ENCODE results near the gene TRPV5.

Gene TRPV5

GRCh38 chr7:142939226-142939910 is 5.8 kb upstream of the TRPV5 start, which contains the start of gene LLCFC1:
TSS of gene LLCFC1 (plus strand) at chr7:142939484. CDS start at chr7:142939622, 138 bp downstream.
- no peaks in the 10 kb centered on the region for H3K4me1 ChIP-seq (ENCODE audit: control insufficient read depth, insufficient read depth, low read length)
- H3K36me3 ChIP-seq (ENCODE audit: control insufficient read depth, insufficient read depth, low read length), result no peaks in the 10 kb centered on the region
- no peaks in the 10 kb centered on the region for H3K9me3 ChIP-seq (ENCODE audit: control insufficient read depth, insufficient read depth, low read length)
- H3K9ac ChIP-seq (ENCODE audit: low read depth, low read length), result no peak within 1 kb of the TSS
- no peak within 1 kb of the TSS for H3K4me3 ChIP-seq (ENCODE audit: low read depth, low read length)
- H3K27me3 ChIP-seq (ENCODE audit: control insufficient read depth, insufficient read depth, low read length), result no peaks in the 10 kb centered on the region

- no peaks in the 10 kb centered on the region for H3K4me1 ChIP-seq (ENCODE audit: control insufficient read depth, insufficient read depth, low read length)
- H3K27me3 ChIP-seq (ENCODE audit: control insufficient read depth, insufficient read depth, low read length), result no peaks in the 10 kb centered on the region
- no peaks in the 10 kb centered on the region for H3K36me3 ChIP-seq (ENCODE audit: control insufficient read depth, insufficient read depth, low read length)
- no peak overlapping the region for H3K4me3 ChIP-seq (ENCODE audit: low read depth, low read length)
- H3K9ac ChIP-seq (ENCODE audit: low read depth, low read length), result no peak overlapping the region
- H3K9me3 ChIP-seq (ENCODE audit: control insufficient read depth, insufficient read depth, low read length), result no peaks in the 10 kb centered on the region
Observed at GRCh38 chr7:142938611-142939010, 5.1 kb upstream of the TRPV5 start.

- Histone ChIP-seq H3K4me1 (ENCODE audit: control insufficient read depth, insufficient read depth, low read length) (no peaks in the 10 kb centered on the region), H3K4me3 (ENCODE audit: low read depth, low read length) (no peak overlapping the region), H3K9me3 (ENCODE audit: control insufficient read depth, insufficient read depth, low read length) (no peaks in the 10 kb centered on the region), H3K36me3 (ENCODE audit: control insufficient read depth, insufficient read depth, low read length) (no peaks in the 10 kb centered on the region), H3K9ac (ENCODE audit: low read depth, low read length) (no peak overlapping the region), H3K27me3 (ENCODE audit: control insufficient read depth, insufficient read depth, low read length) (peaks cover 2% of the 10 kb centered on the region)
Observed at GRCh38 chr7:142935941-142936565, 2.5 kb upstream of the TRPV5 start.

GRCh38 chr7:142934056-142934455 is 510 bp upstream of the TRPV5 start:
- Histone ChIP-seq H3K9me3 (ENCODE audit: control insufficient read depth, insufficient read depth, low read length) (no peaks in the 10 kb centered on the region), H3K27me3 (ENCODE audit: control insufficient read depth, insufficient read depth, low read length) (peaks cover 2% of the 10 kb centered on the region), H3K4me1 (ENCODE audit: control insufficient read depth, insufficient read depth, low read length) (no peaks in the 10 kb centered on the region), H3K9ac (ENCODE audit: low read depth, low read length) (no peak overlapping the region), H3K4me3 (ENCODE audit: low read depth, low read length) (no peak overlapping the region), H3K36me3 (ENCODE audit: control insufficient read depth, insufficient read depth, low read length) (no peaks in the 10 kb centered on the region)

- H3K9ac ChIP-seq (ENCODE audit: low read depth, low read length), result no peak overlapping the region
- peaks cover 2% of the 10 kb centered on the region for H3K27me3 ChIP-seq (ENCODE audit: control insufficient read depth, insufficient read depth, low read length)
- H3K36me3 ChIP-seq (ENCODE audit: control insufficient read depth, insufficient read depth, low read length), result no peaks in the 10 kb centered on the region
- H3K9me3 ChIP-seq (ENCODE audit: control insufficient read depth, insufficient read depth, low read length), result no peaks in the 10 kb centered on the region
- H3K4me1 ChIP-seq (ENCODE audit: control insufficient read depth, insufficient read depth, low read length), result no peaks in the 10 kb centered on the region
- no peak overlapping the region for H3K4me3 ChIP-seq (ENCODE audit: low read depth, low read length)
Observed at GRCh38 chr7:142933092-142933475, 462 bp downstream of the TRPV5 start.

- Histone ChIP-seq H3K4me3 (ENCODE audit: low read depth, low read length) (no peak overlapping the region), H3K4me1 (ENCODE audit: control insufficient read depth, insufficient read depth, low read length) (no peaks in the 10 kb centered on the region), H3K9me3 (ENCODE audit: control insufficient read depth, insufficient read depth, low read length) (no peaks in the 10 kb centered on the region), H3K27me3 (ENCODE audit: control insufficient read depth, insufficient read depth, low read length) (peaks cover 2% of the 10 kb centered on the region), H3K9ac (ENCODE audit: low read depth, low read length) (no peak overlapping the region), H3K36me3 (ENCODE audit: control insufficient read depth, insufficient read depth, low read length) (no peaks in the 10 kb centered on the region)
Observed at GRCh38 chr7:142932386-142933091, 1.0 kb downstream of the TRPV5 start.

- Histone ChIP-seq H3K9me3 (ENCODE audit: control insufficient read depth, insufficient read depth, low read length) (no peaks in the 10 kb centered on the region), H3K4me1 (ENCODE audit: control insufficient read depth, insufficient read depth, low read length) (no peaks in the 10 kb centered on the region), H3K27me3 (ENCODE audit: control insufficient read depth, insufficient read depth, low read length) (peaks cover 14% of the 10 kb centered on the region), H3K4me3 (ENCODE audit: low read depth, low read length) (no peak overlapping the region), H3K36me3 (ENCODE audit: control insufficient read depth, insufficient read depth, low read length) (no peaks in the 10 kb centered on the region), H3K9ac (ENCODE audit: low read depth, low read length) (no peak overlapping the region)
Observed at GRCh38 chr7:142930126-142930730, 3.3 kb downstream of the TRPV5 start.

GRCh38 chr7:142927949-142928348 is 5.6 kb downstream of the TRPV5 start:
- Histone ChIP-seq H3K36me3 (ENCODE audit: control insufficient read depth, insufficient read depth, low read length) (no peaks in the 10 kb centered on the region), H3K27me3 (ENCODE audit: control insufficient read depth, insufficient read depth, low read length) (peaks cover 14% of the 10 kb centered on the region), H3K9ac (ENCODE audit: low read depth, low read length) (no peak overlapping the region), H3K9me3 (ENCODE audit: control insufficient read depth, insufficient read depth, low read length) (no peaks in the 10 kb centered on the region), H3K4me3 (ENCODE audit: low read depth, low read length) (no peak overlapping the region), H3K4me1 (ENCODE audit: control insufficient read depth, insufficient read depth, low read length) (no peaks in the 10 kb centered on the region)

- Histone ChIP-seq H3K4me3 (ENCODE audit: low read depth, low read length) (no peak overlapping the region), H3K9me3 (ENCODE audit: control insufficient read depth, insufficient read depth, low read length) (no peaks in the 10 kb centered on the region), H3K4me1 (ENCODE audit: control insufficient read depth, insufficient read depth, low read length) (no peaks in the 10 kb centered on the region), H3K36me3 (ENCODE audit: control insufficient read depth, insufficient read depth, low read length) (no peaks in the 10 kb centered on the region), H3K9ac (ENCODE audit: low read depth, low read length) (no peak overlapping the region), H3K27me3 (ENCODE audit: control insufficient read depth, insufficient read depth, low read length) (peaks cover 13% of the 10 kb centered on the region)
Observed at GRCh38 chr7:142927085-142927745, 6.3 kb downstream of the TRPV5 start.

GRCh38 chr7:142925413-142925812 is 8.1 kb downstream of the TRPV5 start:
- Histone ChIP-seq H3K27me3 (ENCODE audit: control insufficient read depth, insufficient read depth, low read length) (peaks cover 13% of the 10 kb centered on the region), H3K36me3 (ENCODE audit: control insufficient read depth, insufficient read depth, low read length) (no peaks in the 10 kb centered on the region), H3K9ac (ENCODE audit: low read depth, low read length) (no peak overlapping the region), H3K4me1 (ENCODE audit: control insufficient read depth, insufficient read depth, low read length) (no peaks in the 10 kb centered on the region), H3K9me3 (ENCODE audit: control insufficient read depth, insufficient read depth, low read length) (no peaks in the 10 kb centered on the region), H3K4me3 (ENCODE audit: low read depth, low read length) (no peak overlapping the region)

GRCh38 chr7:142923391-142923790 is 10.2 kb downstream of the TRPV5 start:
- H3K27me3 ChIP-seq (ENCODE audit: control insufficient read depth, insufficient read depth, low read length), result peaks cover 13% of the 10 kb centered on the region
- H3K9ac ChIP-seq (ENCODE audit: low read depth, low read length), result no peak overlapping the region
- H3K4me3 ChIP-seq (ENCODE audit: low read depth, low read length), result no peak overlapping the region
- H3K4me1 ChIP-seq (ENCODE audit: control insufficient read depth, insufficient read depth, low read length), result no peaks in the 10 kb centered on the region
- no peaks in the 10 kb centered on the region for H3K36me3 ChIP-seq (ENCODE audit: control insufficient read depth, insufficient read depth, low read length)
- H3K9me3 ChIP-seq (ENCODE audit: control insufficient read depth, insufficient read depth, low read length), result no peaks in the 10 kb centered on the region
